GF-D8 (cell line): ENCODE data around the gene LRRC17.
"Not testable (repeated sequence)": the region's sequence is repeated elsewhere in the genome, so short reads cannot be mapped to it uniquely, and the experiment has no call there.

Experiments used
- DNase-seq: peaks from one replicate; lab custom pipeline; 2025; lab: John Stamatoyannopoulos, UW

The LRRC17 gene

DNA sequence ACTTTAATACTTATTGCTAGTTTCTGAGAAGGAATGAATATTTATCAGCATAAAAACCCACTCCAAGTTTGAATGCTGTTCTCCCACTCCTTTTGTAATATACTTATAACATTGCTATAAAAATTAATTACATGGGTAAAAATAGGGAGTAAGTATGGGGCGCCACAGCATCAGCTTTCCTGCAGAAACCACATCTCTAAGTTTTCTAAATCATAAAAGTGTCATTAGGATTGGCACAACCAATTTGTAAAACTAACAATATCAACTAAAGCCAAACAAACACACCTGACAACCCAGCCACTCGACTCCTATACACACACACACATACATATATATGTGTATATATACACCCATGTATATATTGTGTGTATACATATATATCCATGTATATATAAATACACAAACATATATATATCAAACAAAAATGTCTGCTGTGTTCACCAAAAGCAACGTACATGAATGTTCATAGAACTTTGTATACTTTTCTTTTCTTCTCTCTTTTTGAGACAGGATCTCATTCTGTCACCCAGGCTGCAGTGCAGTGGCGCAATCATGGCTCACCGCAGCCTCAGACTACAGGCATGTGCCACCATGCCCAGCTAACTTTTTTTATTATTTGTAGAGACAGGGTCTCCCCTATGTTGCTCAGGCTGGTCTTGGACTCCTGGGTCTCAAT lies 14.8 kb upstream of the LRRC17 start:
- peak; percentile 92 for DNase-seq

DNA sequence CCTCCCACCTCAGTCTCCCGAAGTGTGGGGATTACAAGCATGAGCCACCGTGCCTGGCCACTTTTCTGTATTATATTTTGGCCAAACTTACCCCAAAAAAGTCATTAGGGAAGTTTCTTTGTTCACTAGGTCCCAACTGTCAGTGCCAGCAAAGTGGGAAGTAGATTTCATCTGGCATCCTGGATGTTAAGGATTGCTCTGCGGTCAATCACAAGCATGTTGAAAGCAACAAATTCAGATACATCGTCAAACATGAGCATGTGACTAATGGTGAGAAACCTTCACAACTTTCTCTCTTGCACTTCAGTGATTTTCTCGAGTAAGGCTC lies 14.3 kb upstream of the LRRC17 start:
- DNase-seq: peak; percentile 92

DNA sequence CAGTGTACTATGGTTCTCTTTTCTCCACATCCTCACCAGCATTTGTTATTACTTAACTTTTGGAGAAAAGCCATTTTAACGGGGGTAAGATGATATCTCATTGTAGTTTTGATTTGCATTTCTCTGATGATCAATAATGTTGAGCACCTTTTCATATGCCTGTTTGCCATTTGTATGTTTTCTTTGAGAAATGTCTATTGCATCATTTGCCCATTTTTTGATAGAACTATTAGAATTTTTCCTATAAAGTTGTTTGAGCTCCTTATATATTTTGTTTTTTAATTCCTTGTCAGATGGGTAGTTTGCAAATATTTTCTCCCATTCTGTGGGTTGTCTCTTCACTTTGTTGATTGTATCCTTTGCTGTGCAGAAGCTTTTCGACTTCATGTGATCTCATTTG lies 10.7 kb upstream of the LRRC17 start:
- DNase-seq: not testable (repeated sequence)

DNA sequence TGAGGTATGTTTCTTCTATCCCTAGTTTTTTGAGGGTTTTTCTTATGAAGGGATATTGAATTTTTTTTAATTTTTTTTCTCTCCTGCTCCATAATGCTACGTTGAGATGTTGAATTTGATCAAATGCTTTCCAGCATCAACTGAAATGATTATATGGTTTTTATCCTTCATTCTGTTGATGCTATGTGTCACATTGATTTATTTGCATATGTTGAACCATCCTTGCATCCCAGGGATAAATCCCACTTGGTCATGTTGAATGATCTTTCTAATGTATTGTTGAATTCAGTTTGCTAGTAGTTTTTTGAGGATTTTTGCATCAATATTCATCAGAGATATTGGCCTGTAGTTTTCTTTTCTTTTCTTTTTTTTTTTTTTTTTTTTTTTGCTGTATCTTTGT lies 9.2 kb upstream of the LRRC17 start:
- not testable (repeated sequence) for DNase-seq

DNA sequence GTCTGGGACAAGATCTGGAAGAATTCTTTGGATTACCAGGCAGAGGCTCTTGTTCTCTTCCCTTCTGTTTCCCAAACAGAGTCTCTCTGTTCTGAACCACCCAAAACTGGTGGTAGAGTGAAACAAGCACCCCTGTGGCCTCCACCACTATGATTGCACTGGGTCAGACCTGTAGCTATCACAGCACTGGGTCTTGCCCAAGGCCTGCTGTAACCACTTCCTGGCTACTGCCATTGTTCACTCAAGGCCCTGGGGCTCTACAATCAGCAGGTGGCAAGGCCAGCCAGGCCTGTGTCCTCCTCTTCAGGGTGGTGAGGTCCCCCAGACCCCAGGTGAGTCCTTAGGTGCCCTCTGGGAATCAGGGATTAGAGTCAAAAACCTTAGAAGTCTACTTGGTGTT lies 4.1 kb upstream of the LRRC17 start:
- DNase-seq: peak; percentile 19

DNA sequence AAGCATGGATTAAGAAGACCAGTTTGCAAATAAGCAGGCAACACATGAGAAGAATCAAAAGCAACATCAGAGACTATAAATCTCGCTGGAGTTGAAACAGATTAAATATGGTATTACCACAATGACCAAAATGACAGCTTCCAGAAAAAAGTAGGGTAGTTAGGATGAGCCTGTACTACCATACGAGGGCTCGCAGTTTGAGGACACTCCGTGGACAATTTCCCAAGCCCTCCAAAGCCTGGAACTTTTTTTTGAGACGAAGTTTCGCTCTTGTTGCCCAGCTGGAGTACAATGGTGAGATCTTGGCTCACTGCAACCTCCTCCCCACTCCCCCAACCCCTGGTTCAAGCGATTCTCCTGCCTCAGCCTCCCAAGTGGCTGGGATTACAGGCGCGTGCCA lies 1.0 kb downstream of the LRRC17 start:
- no peak for DNase-seq

DNA sequence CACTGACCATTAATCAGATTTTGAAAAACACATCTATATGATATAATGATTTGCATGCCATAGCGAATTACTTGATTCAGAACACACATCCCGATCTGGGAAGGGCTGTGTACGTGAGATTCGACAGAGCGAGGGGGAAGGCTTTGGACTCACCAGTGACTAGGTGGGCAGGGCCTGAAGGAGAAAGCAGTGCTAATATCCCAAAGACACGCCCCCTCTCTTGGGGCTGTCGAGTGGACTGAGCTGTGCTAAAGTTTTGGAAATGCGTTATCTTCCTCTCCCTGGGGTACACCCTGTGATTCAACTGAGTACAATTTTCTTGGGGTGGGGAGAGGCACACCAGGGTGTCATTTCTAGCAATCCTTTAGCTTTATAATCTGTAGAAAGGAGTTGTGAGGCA lies 1.8 kb downstream of the LRRC17 start:
- no peak for DNase-seq

DNA sequence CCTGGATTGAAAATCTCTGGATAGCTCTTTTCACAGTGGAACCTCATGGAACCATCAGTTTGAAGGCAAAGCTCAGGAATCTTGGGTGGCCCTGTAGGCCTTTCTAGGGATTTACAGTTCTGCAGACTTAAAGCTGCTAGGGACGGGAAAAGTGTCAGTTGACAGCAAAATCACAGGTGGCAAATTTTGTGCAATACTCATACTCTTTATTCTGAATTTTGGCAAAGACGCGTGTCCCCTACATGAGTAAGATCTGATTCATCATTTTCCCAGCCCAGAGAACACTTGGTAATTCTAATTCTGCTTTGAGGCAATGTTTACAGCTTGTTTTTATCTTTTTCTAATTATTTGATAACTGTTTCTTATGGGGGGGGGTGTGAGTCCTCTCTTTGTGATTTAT lies 3.6 kb downstream of the LRRC17 start:
- DNase-seq: no peak

DNA sequence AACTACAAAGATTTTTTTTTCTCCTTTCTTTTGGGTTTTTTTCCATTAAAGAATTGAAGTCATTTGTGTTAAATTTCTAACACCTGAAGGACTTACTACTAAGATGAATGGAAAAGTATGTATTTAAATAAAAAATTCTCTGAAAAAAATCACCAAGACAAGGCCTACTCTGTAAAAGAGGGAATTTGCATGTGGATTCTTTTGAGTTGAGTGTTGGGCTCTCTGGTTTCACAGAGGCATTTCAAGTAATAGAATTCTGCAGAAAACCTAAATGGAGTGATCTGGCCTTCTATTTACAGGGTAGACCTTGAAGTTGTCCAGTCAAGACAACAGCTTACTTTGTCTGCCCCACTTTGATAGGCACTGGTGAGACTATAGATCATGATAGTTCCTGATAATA lies 4.1 kb downstream of the LRRC17 start:
- no peak for DNase-seq

DNA sequence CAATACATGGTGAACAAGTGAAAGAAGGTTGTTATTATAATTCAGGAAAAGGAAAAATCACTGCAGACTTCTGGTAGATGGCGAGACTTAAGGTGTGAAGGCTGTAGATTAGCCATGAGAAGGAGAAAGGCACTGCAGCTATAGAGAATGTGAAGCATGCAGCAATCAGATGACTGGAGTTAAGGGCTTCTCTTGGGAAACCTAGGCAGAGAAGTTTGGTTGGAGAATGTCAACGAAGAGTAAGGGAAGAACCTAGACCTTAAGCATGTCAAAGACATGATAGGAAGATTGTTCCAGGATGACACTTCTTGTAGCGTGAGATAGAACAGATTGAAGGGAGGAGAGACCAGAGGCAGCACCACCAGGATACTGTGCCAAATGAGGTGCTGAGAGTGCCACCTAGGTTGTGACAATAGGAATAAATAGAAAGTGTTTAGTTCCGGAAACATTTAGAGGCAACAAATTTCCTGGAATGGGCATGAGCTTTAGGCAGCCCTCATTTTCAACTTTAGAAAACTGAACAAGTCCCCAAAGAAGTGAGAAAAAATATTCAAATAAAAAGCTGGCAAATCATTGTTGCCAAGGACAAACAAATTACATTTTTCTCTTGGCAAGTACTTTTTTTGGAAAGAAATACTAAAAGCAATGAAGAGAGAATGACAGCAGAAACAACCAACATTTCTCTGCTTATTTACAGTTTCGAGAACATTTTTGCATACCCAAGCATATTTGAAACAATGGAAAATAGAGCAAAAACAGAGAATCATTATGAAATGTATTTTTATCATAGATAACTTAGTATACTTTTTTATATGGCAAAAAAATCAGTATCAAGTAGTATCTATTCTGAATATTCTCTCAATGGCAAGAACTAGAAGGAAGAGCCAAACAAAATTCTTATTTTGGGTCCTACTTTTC lies 4.9 kb downstream of the LRRC17 start:
- DNase-seq: no peak

DNA sequence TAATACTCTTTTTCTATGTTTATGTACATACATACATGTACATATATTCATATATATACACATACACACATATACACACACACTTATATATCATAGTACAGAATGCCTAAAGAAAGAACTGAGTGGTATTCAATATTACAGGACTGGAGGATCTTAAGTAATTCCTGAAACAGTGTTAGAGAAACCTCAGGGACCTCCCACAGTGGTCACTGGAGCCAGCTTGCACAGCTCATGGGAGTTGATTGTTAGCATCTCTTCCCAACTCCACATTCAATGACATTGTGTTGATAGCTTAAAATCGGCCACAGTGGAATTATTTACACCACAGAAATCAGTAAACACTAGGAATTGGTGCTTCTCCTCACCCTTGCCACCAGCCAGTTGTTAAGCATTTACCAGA lies 6.0 kb downstream of the LRRC17 start:
- DNase-seq: no peak

DNA sequence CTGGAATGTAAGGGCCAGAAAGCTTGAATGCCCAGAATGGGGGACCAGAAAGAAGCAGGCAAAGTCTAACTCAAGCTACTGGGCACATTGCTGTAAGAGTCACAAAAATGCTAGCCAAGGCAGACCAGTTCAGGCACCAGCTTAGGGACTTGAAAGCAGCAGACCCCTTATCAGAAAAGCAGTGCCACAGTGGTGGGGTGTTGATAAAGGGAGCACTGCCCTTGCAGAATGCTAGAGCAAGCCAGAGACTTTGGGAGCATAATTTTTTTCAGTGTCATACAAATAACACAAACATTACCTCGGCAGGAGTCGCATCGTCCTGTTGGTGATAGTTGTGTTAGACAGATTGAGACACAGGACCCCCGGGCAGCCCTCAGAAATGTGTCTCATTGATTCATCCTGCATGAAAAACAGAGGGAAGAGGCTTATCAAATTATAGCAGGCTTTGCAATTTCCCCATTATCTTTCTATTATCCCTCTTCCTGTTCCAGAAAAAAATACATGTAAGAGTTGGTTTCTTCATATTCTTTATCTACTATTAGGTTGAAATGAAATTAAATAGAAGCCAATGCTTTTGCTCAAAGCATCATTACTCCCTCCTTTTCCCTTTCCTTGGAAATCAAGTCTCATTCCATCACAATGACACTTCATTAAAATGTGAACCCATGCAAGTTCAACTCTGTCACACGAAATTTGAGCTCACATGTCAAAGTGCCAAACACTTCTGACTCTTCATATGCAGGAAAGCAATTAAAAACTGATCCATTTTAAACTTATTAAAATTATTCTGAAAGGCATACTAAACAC lies 13.4 kb downstream of the LRRC17 start:
- DNase-seq: no peak

DNA sequence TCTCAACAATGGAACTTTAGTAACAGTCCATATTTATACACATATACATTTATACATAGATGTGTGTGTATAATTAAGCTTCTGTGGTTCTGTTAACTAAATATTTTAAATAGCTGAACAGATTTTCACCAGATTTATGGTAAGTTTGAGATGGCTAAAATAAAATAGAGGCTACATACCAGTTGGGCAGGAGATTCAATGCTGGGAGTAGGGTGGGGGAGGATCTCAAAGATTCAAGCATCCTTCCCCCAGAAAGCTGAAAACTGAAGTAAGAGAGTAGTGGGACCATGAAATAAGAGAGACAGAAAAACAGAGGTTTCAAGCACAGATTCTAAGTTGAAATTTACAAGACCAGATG lies 14.0 kb downstream of the LRRC17 start:
- no peak for DNase-seq

DNA sequence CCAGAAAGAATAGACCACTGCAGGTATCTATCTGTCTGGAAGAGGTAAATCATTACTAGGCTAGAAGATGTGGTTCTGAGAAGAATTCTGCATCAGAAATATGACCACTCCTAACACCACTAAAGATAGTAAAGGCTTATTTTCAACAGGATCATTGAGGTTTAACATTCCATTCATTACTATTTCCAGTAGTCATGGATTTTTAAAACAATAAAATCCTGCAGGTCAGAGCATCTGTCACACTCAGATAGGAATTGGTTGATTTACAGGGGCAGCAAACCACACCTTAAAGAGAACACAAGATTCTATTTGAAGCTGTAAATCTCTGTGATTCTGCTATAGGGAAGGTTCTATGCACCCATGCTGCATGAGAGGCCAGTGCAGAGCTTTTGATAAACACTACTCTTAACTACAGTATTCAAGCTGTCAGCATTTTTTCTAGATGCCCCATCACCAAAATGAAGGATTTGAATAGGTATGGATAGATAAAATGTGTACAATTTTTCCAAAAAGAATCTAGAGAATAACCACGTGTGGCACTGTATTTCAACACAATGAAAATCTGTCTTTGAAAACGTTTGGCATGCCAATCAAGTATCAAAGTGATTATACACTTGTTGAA lies 14.6 kb downstream of the LRRC17 start:
- no peak for DNase-seq

DNA sequence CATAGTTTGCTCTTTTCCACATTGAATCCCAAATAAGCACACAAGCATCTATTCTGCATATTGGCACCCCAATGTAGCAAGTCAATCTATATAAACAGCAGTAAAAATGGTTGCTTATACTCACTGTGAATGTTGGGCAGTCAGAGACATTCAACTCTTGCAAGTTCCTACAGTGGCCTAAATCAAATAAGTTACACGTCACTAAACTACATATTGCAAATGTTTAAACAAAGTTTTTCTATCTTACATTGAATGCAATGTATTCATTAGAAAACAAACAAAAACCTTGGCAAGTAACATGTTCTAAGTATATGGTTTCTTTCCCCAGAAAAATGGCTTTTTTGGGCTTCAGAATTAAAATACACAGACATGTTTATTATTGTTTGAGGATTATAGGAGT lies 19.0 kb downstream of the LRRC17 start:
- DNase-seq: no peak

DNA sequence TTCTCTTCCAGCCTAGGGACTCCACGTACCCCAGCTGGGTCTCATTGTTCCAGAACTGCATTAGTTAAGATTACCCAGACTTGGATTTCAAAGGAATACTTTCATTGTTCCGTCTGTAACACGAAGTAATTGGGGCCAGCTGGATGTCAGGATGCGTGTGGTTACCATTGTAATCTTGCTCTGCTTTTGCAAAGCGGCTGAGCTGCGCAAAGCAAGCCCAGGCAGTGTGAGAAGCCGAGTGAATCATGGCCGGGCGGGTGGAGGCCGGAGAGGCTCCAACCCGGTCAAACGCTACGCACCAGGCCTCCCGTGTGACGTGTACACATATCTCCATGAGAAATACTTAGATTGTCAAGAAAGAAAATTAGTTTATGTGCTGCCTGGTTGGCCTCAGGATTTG lies 21.0 kb downstream of the LRRC17 start:
- no peak for DNase-seq

DNA sequence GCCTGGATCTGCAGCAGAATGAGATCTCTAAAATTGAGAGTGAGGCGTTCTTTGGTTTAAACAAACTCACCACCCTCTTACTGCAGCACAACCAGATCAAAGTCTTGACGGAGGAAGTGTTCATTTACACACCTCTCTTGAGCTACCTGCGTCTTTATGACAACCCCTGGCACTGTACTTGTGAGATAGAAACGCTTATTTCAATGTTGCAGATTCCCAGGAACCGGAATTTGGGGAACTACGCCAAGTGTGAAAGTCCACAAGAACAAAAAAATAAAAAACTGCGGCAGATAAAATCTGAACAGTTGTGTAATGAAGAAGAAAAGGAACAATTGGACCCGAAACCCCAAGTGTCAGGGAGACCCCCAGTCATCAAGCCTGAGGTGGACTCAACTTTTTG lies 21.4 kb downstream of the LRRC17 start:
- DNase-seq: no peak

DNA sequence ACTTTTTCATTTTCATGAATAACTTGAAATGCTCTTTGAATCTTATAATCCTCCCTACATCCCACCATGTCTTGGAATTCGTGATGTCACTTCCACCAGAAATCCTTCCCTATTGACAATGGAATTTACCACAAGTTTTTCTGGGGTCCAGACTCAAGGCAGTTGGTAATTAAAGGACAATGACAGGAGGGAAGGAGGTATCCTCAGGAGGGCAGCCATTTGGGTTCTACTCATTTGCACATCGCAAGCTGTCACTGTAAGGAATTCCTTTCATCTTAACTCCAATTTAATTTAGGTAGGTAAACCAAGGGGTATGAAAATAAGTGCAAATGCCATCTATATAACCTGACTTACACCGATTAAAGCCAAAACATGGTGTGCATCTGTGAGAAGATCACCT lies 21.9 kb downstream of the LRRC17 start:
- DNase-seq: no peak

DNA sequence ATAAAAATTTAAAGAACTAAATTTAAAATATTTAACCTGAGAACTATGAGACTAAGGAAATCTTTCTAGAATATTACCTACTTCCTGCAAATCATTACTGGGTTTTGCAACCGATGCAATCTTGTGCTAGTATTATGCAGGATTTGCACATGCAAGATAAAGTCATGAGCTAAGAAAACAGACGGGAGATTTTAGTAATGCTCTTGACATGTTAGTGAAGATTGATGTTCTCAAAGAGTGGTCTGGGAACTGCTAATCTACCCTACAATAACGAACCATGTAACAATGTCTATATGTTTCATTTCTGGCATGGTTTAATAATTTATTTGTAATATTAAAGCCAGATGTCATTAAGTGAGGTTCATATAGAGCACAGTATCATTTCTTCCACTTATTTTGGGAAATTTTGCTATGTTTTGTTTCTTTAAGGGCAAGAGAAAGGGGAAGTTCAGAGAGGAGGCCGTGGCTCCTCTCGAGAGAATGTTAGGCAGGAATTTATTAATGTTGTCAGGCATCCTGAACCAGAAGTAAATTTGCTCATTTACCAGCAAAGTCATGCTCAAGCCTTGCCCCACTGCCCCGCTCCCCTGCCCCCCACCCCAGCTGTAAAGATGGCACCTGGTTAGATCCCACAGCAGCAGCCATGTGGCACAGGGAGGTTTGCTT lies 22.8 kb downstream of the LRRC17 start:
- DNase-seq: peak; percentile 31

DNA sequence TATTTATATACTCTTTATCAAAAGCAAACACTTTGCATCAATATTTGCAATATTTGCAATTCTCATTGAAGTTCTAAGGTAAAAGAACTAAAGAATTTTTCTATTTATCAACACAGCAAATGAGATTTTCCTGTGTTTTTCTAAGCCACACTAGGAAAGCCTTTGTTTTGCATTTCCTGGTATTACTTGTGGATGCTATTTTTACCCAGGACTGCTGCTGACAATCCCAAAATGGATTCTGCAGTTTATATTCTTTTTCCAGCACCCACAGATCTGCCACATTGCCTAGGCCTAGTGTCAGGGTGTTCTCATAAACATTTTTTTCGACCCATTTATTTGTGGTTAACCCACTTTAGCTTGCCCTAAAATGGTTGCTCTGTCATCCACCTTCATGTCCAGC lies 25.9 kb downstream of the LRRC17 start:
- no peak for DNase-seq

DNA sequence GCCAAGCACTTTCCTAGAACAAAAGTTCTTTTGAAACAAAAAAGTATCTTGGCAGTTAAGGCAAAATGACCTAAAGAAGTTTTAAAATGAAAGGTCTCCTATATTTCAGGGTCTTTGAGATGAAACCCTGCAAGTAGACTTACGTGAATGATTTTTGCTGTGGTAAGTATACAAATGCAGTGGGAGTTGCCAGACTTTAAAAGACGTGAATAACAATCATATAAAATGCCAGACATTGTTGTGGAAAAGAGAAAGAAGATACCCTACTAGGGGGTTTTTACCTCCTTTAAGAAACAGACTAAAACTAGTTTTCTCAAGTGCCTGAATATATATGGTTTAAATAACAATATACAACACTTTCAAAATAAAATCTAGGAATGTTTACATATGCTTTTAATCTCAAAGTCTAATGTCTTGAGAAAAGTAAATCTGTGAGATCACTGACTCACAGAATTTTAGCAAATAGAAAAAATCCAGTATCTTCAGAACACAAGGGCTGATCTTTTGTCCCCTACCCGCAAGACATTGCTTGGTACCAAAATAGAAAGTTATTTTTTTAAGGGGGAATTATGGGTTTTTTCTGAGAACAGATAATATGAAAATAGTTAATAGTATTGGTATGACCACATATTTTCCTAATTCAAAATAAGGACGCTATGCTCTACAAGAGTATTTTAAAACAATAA lies 29.5 kb downstream of the LRRC17 start:
- DNase-seq: no peak
